HG03565 (cell line): ENCODE measurements around the gene KRT4.

ENCODE experiments used
- ATAC-seq: cut with Tn5 transposase; IDR thresholded peaks from one replicate; pipeline ENCODE4 v1.9.1; 2021; ENCODE audit warnings: mild to moderate bottlenecking, moderate library complexity; ENCODE audit not compliant: unreplicated experiment

The KRT4 gene

GRCh38 chr12:52837413-52837741, 23.5 kb upstream of the KRT4 start:
- no peak for ATAC-seq

- ATAC-seq = no peak
Measured at GRCh38 chr12:52836491-52837412, 22.8 kb upstream of the KRT4 start.

DNA sequence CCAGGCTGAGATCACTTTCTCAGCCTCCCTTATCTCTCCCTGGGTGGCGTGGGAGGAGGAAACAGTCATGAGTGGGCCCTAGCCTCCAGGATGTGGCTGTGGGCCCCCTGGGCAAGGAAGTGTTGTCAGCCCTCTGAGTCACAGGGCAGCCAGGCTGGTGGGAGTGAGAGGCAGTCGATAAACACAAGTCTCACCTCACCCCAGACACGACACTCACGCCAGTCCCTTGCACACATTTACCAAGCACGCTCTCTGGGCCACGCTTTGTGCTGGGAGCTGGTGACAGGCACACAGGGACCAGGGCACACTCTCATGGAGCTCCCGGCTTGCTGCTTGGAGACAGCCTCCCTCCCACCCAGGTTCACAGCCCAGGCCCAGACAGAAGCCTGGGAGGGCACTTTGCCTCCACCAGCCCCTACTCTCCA, 22.1 kb upstream of the KRT4 start:
- no peak for ATAC-seq

GRCh38 chr12:52835271-52836041, 21.5 kb upstream of the KRT4 start:
- no peak for ATAC-seq

GRCh38 chr12:52834727-52835001, 20.7 kb upstream of the KRT4 start:
- no peak for ATAC-seq

DNA sequence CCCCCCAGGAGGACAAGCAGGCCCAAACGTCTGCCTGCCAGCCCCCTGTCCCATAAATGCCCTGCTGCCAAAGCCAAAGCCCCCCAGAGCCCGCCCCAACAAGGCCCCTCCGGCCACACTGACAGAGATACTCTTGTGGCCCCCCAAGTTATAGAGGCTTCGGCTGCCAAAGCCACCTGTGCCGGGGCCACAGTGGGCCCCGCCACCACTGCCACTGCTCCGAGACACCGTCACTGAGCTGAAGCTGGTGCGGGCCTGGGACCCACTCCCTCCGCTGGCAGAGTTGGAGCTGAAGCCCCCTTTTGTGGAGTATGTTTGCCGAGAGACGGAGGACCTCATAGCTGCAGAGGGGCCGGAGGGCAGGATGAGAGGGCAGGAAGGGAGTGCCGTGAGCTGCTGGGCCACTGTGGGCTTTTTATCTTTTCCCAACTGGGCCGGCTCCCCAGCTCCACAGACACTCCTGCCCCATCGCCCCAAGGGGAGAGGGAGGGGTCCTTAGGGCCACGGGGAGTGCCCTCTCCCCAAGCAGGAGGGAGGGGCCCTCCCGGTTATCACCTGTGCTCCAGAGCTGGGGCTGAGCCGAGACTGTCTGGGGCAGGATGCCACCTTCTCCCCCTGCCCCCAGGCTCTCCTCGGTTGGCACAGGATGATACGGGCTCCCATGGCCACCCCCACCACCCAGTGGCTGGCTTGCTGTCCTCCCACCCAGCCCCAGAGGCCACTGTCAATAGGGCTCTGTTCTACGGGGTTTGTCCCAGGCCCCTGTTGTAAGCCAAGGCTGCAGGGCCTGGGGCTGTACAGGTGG, 20.2 kb upstream of the KRT4 start, which contains the start of gene KRT79:
KRT79 (minus strand) TSS at position 390 of the 805 bp plus-strand sequence; CDS start at position 339, 51 bp downstream.
- no peak for ATAC-seq

GRCh38 chr12:52832985-52833905, 19.3 kb upstream of the KRT4 start:
- ATAC-seq = no peak

GRCh38 chr12:52832451-52832850, 18.5 kb upstream of the KRT4 start:
- ATAC-seq = no peak

- no peak for ATAC-seq
Measured at GRCh38 chr12:52831251-52831650, 17.3 kb upstream of the KRT4 start.

DNA sequence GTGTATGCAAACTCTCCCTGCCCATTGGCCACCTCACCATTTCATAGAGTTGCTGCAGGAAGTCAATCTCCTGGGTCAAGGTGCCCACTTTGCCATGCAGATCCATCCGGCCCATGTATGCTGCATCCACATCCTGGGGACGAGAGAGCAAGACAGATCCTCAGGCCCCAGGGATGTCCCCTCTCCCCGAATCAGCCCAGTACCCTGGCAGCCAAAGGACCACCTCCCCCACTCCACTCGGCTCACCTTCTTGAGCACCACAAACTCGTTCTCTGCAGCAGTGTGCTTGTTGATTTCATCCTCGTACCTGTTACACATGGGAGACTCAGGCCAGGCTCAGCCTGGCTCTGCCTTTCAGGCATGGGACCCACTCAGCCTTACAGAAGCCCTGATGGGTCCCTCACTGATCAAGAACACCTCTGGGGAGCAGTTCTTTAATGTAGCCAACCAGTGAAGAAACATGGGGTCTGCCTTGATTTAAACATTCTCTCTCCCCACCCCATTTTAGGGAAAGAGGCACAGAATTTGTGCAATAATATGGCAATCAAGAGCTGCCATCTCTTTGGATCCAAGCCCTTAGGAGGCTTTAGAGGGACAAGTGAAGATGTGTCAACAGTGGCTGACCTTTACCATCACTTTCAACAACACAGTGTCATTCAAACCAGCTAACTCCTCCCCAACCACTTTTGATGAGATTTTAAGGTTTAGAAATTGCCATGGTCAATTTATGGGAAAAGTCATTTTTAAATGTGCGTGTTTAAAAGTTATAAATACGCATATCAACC, 16.3 kb upstream of the KRT4 start:
- ATAC-seq = no peak

DNA sequence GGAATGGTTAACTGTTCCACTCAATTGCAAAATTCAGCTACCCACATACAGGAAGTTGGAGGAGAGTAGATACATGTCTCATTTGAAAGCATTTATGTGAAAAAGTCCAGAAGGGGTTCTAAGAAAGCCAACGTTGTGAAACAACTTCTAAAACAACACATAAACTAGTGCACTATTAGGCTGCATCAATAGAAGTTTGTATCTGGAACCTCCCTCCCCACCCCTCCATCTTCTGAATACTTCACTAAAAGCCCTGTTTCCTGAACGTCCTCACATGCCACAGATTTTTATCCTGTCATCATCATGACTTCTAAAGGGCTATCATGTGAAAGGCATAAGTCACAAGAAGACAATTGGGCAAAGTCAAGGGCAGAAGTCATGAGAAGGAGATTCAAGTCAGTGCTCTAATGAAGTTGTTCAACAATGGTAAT, 14.7 kb upstream of the KRT4 start:
- ATAC-seq = no peak

DNA sequence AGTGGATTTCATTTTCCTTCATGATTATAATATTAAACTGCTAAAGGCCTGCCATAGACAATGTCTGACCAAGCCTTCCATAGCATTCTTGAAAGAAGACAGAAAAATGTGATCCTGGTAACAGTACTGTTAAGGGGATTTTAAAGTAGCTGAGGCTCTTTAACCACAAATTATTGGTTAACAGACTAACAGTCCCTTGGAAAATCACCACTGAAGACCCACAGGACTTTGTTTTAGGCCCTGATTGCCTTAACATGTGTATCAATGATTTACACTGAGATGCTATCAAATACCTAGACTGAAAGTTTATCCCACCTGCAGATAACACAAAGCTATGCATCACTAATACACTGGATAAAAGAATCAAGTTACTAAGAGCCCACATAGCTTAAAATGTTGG, 14.2 kb upstream of the KRT4 start:
- ATAC-seq = no peak

DNA sequence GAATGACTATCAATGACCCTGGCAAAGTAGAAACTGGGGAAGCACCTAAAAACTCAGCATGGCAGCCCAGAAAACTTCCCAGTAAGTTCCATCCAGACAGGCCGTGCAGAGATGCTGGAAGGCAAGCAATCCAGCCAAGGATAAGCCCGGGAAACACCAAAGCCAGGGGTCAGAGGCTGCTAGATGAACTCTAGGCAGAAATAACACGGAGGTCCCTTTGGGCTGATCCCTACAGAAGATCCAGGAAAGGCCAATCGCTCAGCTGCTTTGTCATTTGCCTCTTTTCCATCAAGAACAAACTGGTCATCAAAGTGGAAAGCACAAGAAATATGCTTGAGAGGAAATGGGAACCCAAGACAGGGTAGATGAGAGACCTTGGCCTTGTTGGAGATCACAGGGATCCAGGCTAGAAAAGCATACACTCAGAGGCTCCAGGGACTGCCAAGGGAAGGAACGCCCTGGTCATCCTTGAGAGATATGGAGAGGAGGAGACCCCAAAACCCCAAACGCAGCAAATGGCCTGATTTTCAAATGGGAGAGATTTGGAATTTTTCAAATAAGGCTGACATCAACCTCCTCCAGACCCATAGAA, 13.7 kb upstream of the KRT4 start:
- no peak for ATAC-seq

GRCh38 chr12:52826611-52827498, 12.9 kb upstream of the KRT4 start:
- ATAC-seq = no peak

DNA sequence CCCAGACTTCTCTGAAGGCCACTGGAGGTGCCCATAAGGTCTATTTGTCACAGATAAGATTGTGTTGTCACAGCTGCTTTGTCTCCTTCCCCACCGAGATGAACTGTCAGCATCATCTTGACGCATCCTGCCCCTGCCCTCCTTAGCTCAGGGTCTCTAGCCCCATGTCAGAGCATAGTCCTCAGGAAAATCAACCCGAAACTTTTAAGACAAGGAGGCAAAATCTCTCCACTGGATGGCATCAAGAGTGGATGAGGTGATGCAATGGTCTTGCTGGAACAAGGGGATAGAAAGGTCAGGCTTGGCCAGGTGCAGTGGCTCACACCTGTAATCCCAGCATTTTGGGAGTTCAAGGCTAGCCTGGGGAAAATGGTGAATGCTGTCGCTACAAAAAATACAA, 12.0 kb upstream of the KRT4 start:
- no peak for ATAC-seq

- no peak for ATAC-seq
Measured at GRCh38 chr12:52824741-52825410, 11.0 kb upstream of the KRT4 start.

- no peak for ATAC-seq
Measured at GRCh38 chr12:52823761-52824450, 10.0 kb upstream of the KRT4 start.
